ENCODE results near the gene DDX39A. TPM values are rescaled to one million over a fixed set of nuclear protein-coding genes. Genes with fewer than 3 reads are reported as not detected.

Gene DDX39A
- polyA plus RNA-seq, 1 of the 3 experiments (the other 2 are of a cell fraction), result 88.8 TPM

DNA sequence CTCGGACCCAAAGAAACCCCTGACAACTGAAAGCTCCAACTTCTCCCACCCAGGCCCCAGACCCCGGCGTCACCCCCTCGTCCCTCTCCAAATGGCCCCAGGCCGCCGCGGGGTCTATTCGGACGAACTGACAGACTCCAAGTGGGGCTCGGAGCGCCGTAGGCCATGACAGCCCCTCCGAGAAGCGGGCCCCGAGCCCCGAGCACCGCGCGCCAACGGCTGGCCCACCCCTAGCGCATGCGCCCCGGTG lies 360 bp downstream of the DDX39A start:
- Histone ChIP-seq H3F3A (replicated peaks; ENCODE audit: insufficient read depth) (no peaks in the 10 kb centered on the region), H3K36me3 (replicated peaks in 1 of 2; ENCODE audit: control insufficient read depth in 1 of 2, insufficient read depth in 2 of 2, low read length in 1 of 2) (peaks cover 0 to 11% of the 10 kb centered on the region in 2 experiments), H3K79me2 (ENCODE audit: insufficient read depth) (peaks cover 53% of the 10 kb centered on the region), H3K9me3 (no peaks in the 10 kb centered on the region), H2AFZ (ENCODE audit: low read depth) (no peak overlapping the region; the same call in 1 of the 2 replicates), H3K9me2 (no peaks in the 10 kb centered on the region), H3K4me3 (ENCODE audit: low read depth in 2 of 2, low read length in 1 of 2) (peak overlapping the region; percentile 61 to 98), H3K27me3 (ENCODE audit: insufficient read depth) (no peaks in the 10 kb centered on the region), H3K4me2 (peak overlapping the region; percentile 98), H3K4me1 (ENCODE audit: control insufficient read depth in 1 of 2, insufficient read depth in 2 of 2, low read depth in 1 of 2, low read length in 1 of 2) (peaks cover 9 to 11% of the 10 kb centered on the region in 2 experiments; a peak in 2 of 4 replicates), H4K20me1 (ENCODE audit: insufficient read depth) (peaks cover 42% of the 10 kb centered on the region), H3K9ac (peak overlapping the region; percentile 95), H3K27ac (ENCODE audit: low read depth in 2 of 2, low read length in 1 of 2) (peak overlapping the region; percentile 72 to 86)
- POLR2A ChIA-PET, result no interaction called here
- CTCF ChIA-PET, result interaction anchor here (0.9 to 3.3 kb wide), 2 partner anchors 12 to 61 kb away, joined by 4 to 14 read pairs; no protein-coding TSS in a partner anchor
- DNase-seq, result peak; percentile 94
- 3% methylated on average over 7 of the region's 23 CpGs for WGBS (ENCODE audit: low lambda C conversion rate)
- no peak for TF ChIP-seq FOXM1 (IDR thresholded peaks at IDR 0.05; ENCODE audit: low read depth)
- TF ChIP-seq, protein P1, sequence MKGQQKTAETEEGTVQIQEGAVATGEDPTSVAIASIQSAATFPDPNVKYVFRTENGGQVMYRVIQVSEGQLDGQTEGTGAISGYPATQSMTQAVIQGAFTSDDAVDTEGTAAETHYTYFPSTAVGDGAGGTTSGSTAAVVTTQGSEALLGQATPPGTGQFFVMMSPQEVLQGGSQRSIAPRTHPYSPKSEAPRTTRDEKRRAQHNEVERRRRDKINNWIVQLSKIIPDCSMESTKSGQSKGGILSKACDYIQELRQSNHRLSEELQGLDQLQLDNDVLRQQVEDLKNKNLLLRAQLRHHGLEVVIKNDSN (IDR thresholded peaks at IDR 0.05; ENCODE audit: borderline replicate concordance, low read depth), result no peak
- no peak for TF ChIP-seq MAX (IDR thresholded peaks at IDR 0.05; ENCODE audit: low read depth)
- TF ChIP-seq PBX3 (IDR thresholded peaks at IDR 0.05), result no peak
- peak; percentile 84 for TF ChIP-seq NRF1 (IDR thresholded peaks at IDR 0.05; ENCODE audit: low read depth, low read length)

GRCh38 chr19:14416817-14417231 lies 2.3 kb downstream of the DDX39A start:
- H2AFZ ChIP-seq (ENCODE audit: low read depth), result no peak overlapping the region
- 83% methylated on average over 6 of the region's 6 CpGs for WGBS (ENCODE audit: low lambda C conversion rate)
- peaks cover 11 to 16% of the 10 kb centered on the region in 2 experiments for H3K36me3 ChIP-seq (replicated peaks in 1 of 2; ENCODE audit: control insufficient read depth in 1 of 2, insufficient read depth in 2 of 2, low read length in 1 of 2)
- DNase-seq, result no peak
- no peak overlapping the region for H3K27ac ChIP-seq (ENCODE audit: low read depth in 2 of 2, low read length in 1 of 2)
- H3K4me1 ChIP-seq (ENCODE audit: control insufficient read depth in 1 of 2, insufficient read depth in 2 of 2, low read depth in 1 of 2, low read length in 1 of 2), result peaks cover 15 to 17% of the 10 kb centered on the region in 2 experiments; a peak in 2 of 4 replicates
- no peak overlapping the region for H3K9ac ChIP-seq
- peak overlapping the region; percentile 98 for H3K4me2 ChIP-seq
- no peaks in the 10 kb centered on the region for H3K27me3 ChIP-seq (ENCODE audit: insufficient read depth)
- ChIA-PET POLR2A (no interaction called here), CTCF (interaction anchor here (2.7 to 3.8 kb wide), 3 partner anchors 11 to 63 kb away, joined by 12 to 31 read pairs (median 13); no protein-coding TSS in a partner anchor)
- H3K79me2 ChIP-seq (ENCODE audit: insufficient read depth), result peaks cover 73% of the 10 kb centered on the region
- no peaks in the 10 kb centered on the region for H3K9me3 ChIP-seq
- no peaks in the 10 kb centered on the region for H3K9me2 ChIP-seq
- no peak overlapping the region; a peak in 1 of 4 replicates for H3K4me3 ChIP-seq (ENCODE audit: low read depth in 2 of 2, low read length in 1 of 2)
- TF ChIP-seq CHD2 (IDR thresholded peaks at IDR 0.05; ENCODE audit: low read length, partially characterized antibody) (no peak), NFIC (IDR thresholded peaks at IDR 0.05; ENCODE audit: borderline replicate concordance) (no peak), JUND (IDR thresholded peaks at IDR 0.05) (no peak), GATA2 (CRISPR knock-in tag; IDR thresholded peaks at IDR 0.05) (no peak), MAX (IDR thresholded peaks at IDR 0.05; ENCODE audit: low read depth) (no peak), GABPA (IDR thresholded peaks at IDR 0.05; ENCODE audit: low read depth) (no peak), TAF1 (IDR thresholded peaks at IDR 0.05; ENCODE audit: borderline replicate concordance, low read depth, low read length) (no peak), FOSL2 (IDR thresholded peaks at IDR 0.05; ENCODE audit: borderline replicate concordance, low read depth) (no peak), TCF12 (IDR thresholded peaks at IDR 0.05) (no peak), YY1 (IDR thresholded peaks at IDR 0.05; ENCODE audit: low read depth) (no peak), SMC3 (IDR thresholded peaks at IDR 0.05; ENCODE audit: low read depth, low read length) (no peak), SIN3A (IDR thresholded peaks at IDR 0.05; ENCODE audit: borderline replicate concordance, low read depth, low read length) (no peak), FOXJ3 (CRISPR knock-in tag; IDR thresholded peaks at IDR 0.05) (no peak)
- TF ChIP-seq, protein P1 (IDR thresholded peaks at IDR 0.05; ENCODE audit: borderline replicate concordance, low read depth), result no peak
- TF ChIP-seq, protein P2, sequence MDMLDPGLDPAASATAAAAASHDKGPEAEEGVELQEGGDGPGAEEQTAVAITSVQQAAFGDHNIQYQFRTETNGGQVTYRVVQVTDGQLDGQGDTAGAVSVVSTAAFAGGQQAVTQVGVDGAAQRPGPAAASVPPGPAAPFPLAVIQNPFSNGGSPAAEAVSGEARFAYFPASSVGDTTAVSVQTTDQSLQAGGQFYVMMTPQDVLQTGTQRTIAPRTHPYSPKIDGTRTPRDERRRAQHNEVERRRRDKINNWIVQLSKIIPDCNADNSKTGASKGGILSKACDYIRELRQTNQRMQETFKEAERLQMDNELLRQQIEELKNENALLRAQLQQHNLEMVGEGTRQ (IDR thresholded peaks at IDR 0.05; ENCODE audit: borderline replicate concordance, low read depth, low read length), result no peak
- TF ChIP-seq, protein P3, sequence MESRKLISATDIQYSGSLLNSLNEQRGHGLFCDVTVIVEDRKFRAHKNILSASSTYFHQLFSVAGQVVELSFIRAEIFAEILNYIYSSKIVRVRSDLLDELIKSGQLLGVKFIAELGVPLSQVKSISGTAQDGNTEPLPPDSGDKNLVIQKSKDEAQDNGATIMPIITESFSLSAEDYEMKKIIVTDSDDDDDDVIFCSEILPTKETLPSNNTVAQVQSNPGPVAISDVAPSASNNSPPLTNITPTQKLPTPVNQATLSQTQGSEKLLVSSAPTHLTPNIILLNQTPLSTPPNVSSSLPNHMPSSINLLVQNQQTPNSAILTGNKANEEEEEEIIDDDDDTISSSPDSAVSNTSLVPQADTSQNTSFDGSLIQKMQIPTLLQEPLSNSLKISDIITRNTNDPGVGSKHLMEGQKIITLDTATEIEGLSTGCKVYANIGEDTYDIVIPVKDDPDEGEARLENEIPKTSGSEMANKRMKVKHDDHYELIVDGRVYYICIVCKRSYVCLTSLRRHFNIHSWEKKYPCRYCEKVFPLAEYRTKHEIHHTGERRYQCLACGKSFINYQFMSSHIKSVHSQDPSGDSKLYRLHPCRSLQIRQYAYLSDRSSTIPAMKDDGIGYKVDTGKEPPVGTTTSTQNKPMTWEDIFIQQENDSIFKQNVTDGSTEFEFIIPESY (IDR thresholded peaks at IDR 0.05; ENCODE audit: borderline replicate concordance, low read depth), result no peak
- no peaks in the 10 kb centered on the region for H3F3A ChIP-seq (replicated peaks; ENCODE audit: insufficient read depth)
- peaks cover 62% of the 10 kb centered on the region for H4K20me1 ChIP-seq (ENCODE audit: insufficient read depth)
